HEK293 (cell line): ENCODE measurements around the gene SEMA4D.

Experiments used
- CTCF ChIA-PET: fragments of 350-600 bp; formaldehyde crosslinking; extraction: SDS; loops from one replicate; lab custom pipeline; 2021; ENCODE audit warnings: antibody characterized with exemption; lab: Yijun Ruan, JAX
- POLR2A ChIA-PET: fragments of 300-600 bp; formaldehyde crosslinking; extraction: SDS; loops from one replicate; lab custom pipeline; 2020; ENCODE audit warnings: antibody characterized with exemption, inconsistent platforms; lab: Yijun Ruan, JAX
- H3K27ac ChIP-seq: fragments of 200-500 bp; sonication (Bioruptor generic); 2 replicates; pipeline ENCODE4 v1.5.1; 2014; ENCODE audit warnings: low read depth, low read length, control low read depth, inconsistent platforms; ENCODE audit errors: extremely low read depth
- H3K36me3 ChIP-seq, 2 experiments: fragments of 200-500 bp in 1 of 2; sonication (Bioruptor generic) in 1 of 2; 1 replicate in 1 of 2; 2 replicates in 1 of 2; pipeline ENCODE4 v1.5.1; 2014 to 2017; ENCODE audit warnings: inconsistent platforms in 2 of 2, low read length in 2 of 2; ENCODE audit not compliant: control insufficient read depth in 2 of 2, insufficient read depth in 1 of 2
- H3K4me1 ChIP-seq: fragments of 200-500 bp; sonication (Bioruptor generic); 2 replicates; pipeline ENCODE4 v1.5.1; 2014; ENCODE audit warnings: mild to moderate bottlenecking, low read length, inconsistent platforms; ENCODE audit not compliant: control insufficient read depth, insufficient read depth
- H3K4me3 ChIP-seq: 2 replicates; pipeline ENCODE4 v1.5.1; 2011; ENCODE audit warnings: low read depth, mild to moderate bottlenecking, control low read depth, low read length, moderate library complexity
- H3K9me3 ChIP-seq: fragments of 200-500 bp; sonication (Bioruptor generic); 2 replicates; pipeline ENCODE4 v1.5.1; 2014; ENCODE audit warnings: low read depth, low read length, inconsistent platforms; ENCODE audit not compliant: control insufficient read depth, insufficient read depth
- KLF9 ChIP-seq: fragments of 450-650 bp; formaldehyde crosslinking; IDR thresholded peaks from 2 replicates; pipeline ENCODE4 v1.5.1; 2016; ENCODE audit warnings: missing biosample characterization, missing genetic modification characterization, low read depth
- PRDM10 ChIP-seq: fragments of 450-650 bp; formaldehyde crosslinking; IDR thresholded peaks from 2 replicates; pipeline ENCODE4 v1.5.1; 2016; ENCODE audit warnings: missing biosample characterization, missing genetic modification characterization
- ZBTB11 ChIP-seq: fragments of 450-650 bp; formaldehyde crosslinking; conservative IDR thresholded peaks from 2 replicates; pipeline ENCODE4 v1.5.1; 2016; ENCODE audit warnings: low read depth, missing biosample characterization, missing genetic modification characterization
- ZBTB44 ChIP-seq: fragments of 450-650 bp; IDR thresholded peaks from 2 replicates; pipeline ENCODE4 v1.5.1; 2018; ENCODE audit warnings: missing biosample characterization, mild to moderate bottlenecking, missing genetic modification characterization
- ZNF121 ChIP-seq: fragments of 450-650 bp; formaldehyde crosslinking; IDR thresholded peaks from 2 replicates; pipeline ENCODE4 v1.5.1; 2016; ENCODE audit warnings: missing biosample characterization, missing genetic modification characterization
- ZNF2 ChIP-seq: fragments of 450-650 bp; formaldehyde crosslinking; IDR thresholded peaks from 2 replicates; pipeline ENCODE4 v1.5.1; 2016; ENCODE audit warnings: missing biosample characterization, missing genetic modification characterization
- ZNF221 ChIP-seq: fragments of 450-650 bp; formaldehyde crosslinking; IDR thresholded peaks from 2 replicates; pipeline ENCODE4 v1.5.1; 2017; ENCODE audit warnings: missing biosample characterization, missing genetic modification characterization, borderline replicate concordance
- ZNF23 ChIP-seq: fragments of 450-650 bp; formaldehyde crosslinking; IDR thresholded peaks from 2 replicates; pipeline ENCODE4 v1.5.1; 2016; ENCODE audit warnings: missing biosample characterization, missing genetic modification characterization, borderline replicate concordance
- ZNF302 ChIP-seq: fragments of 450-650 bp; formaldehyde crosslinking; IDR thresholded peaks from 2 replicates; pipeline ENCODE4 v1.5.1; 2016; ENCODE audit warnings: missing biosample characterization, missing genetic modification characterization, low read depth
- ZNF350 ChIP-seq: fragments of 450-650 bp; formaldehyde crosslinking; IDR thresholded peaks from 2 replicates; pipeline ENCODE4 v1.5.0; 2017; ENCODE audit warnings: missing biosample characterization, mild to moderate bottlenecking, missing genetic modification characterization
- ZNF391 ChIP-seq: fragments of 450-650 bp; formaldehyde crosslinking; IDR thresholded peaks from 2 replicates; pipeline ENCODE4 v1.5.1; 2016; ENCODE audit warnings: low read depth, missing biosample characterization, missing genetic modification characterization, borderline replicate concordance
- ZNF398 ChIP-seq: fragments of 450-650 bp; formaldehyde crosslinking; IDR thresholded peaks from 2 replicates; pipeline ENCODE4 v1.5.1; 2017; ENCODE audit warnings: missing biosample characterization, missing genetic modification characterization
- ZNF449 ChIP-seq: fragments of 450-650 bp; formaldehyde crosslinking; IDR thresholded peaks from 2 replicates; pipeline ENCODE4 v1.5.1; 2017; ENCODE audit warnings: missing biosample characterization, mild to moderate bottlenecking, missing genetic modification characterization, moderate library complexity
- ZNF488 ChIP-seq: fragments of 450-650 bp; formaldehyde crosslinking; IDR thresholded peaks from 2 replicates; pipeline ENCODE4 v1.5.1; 2016; ENCODE audit warnings: missing biosample characterization, missing genetic modification characterization
- ZNF571 ChIP-seq: fragments of 450-650 bp; formaldehyde crosslinking; IDR thresholded peaks from 2 replicates; pipeline ENCODE4 v1.5.0; 2017; ENCODE audit warnings: missing biosample characterization, missing genetic modification characterization
- ZNF664 ChIP-seq: fragments of 450-650 bp; formaldehyde crosslinking; IDR thresholded peaks from 2 replicates; pipeline ENCODE4 v1.5.1; 2016; ENCODE audit warnings: missing biosample characterization, missing genetic modification characterization
- ZNF843 ChIP-seq: fragments of 450-650 bp; formaldehyde crosslinking; IDR thresholded peaks from 2 replicates; pipeline ENCODE4 v1.5.1; 2016; ENCODE audit warnings: missing biosample characterization, missing genetic modification characterization

The SEMA4D gene

GRCh38 chr9:89390068-89390555, 107.8 kb downstream of the SEMA4D start:
- Histone ChIP-seq H3K9me3 (no peaks in the 10 kb centered on the region), H3K4me1 (no peaks in the 10 kb centered on the region), H3K27ac (no peak overlapping the region), H3K36me3 (peaks cover 0 to 97% of the 10 kb centered on the region in 2 experiments; a peak in 2 of 3 replicates), H3K4me3 (no peak overlapping the region)
- ChIA-PET CTCF (interaction anchor here (0.6 kb wide), 1 partner anchor 100 kb away, joined by 3 read pairs; no protein-coding TSS in a partner anchor), POLR2A (no interaction called here)
- TF ChIP-seq ZNF843 (tag by site-specific recombination) (no peak), ZNF302 (tag by site-specific recombination) (no peak), ZNF23 (tag by site-specific recombination) (no peak), ZNF571 (tag by site-specific recombination) (no peak), ZNF121 (tag by site-specific recombination) (no peak), ZNF398 (tag by site-specific recombination) (no peak), ZNF449 (no peak), PRDM10 (no peak), ZBTB11 (tag by site-specific recombination) (no peak), ZNF391 (tag by site-specific recombination) (no peak), ZBTB44 (tag by site-specific recombination) (no peak), ZNF221 (tag by site-specific recombination) (no peak), ZNF350 (tag by site-specific recombination) (no peak), ZNF2 (tag by site-specific recombination) (no peak), ZNF488 (tag by site-specific recombination) (no peak), KLF9 (tag by site-specific recombination) (no peak), ZNF664 (no peak)
